ENCODE data around the gene ART5.

- TF ChIP-seq, protein P1, sequence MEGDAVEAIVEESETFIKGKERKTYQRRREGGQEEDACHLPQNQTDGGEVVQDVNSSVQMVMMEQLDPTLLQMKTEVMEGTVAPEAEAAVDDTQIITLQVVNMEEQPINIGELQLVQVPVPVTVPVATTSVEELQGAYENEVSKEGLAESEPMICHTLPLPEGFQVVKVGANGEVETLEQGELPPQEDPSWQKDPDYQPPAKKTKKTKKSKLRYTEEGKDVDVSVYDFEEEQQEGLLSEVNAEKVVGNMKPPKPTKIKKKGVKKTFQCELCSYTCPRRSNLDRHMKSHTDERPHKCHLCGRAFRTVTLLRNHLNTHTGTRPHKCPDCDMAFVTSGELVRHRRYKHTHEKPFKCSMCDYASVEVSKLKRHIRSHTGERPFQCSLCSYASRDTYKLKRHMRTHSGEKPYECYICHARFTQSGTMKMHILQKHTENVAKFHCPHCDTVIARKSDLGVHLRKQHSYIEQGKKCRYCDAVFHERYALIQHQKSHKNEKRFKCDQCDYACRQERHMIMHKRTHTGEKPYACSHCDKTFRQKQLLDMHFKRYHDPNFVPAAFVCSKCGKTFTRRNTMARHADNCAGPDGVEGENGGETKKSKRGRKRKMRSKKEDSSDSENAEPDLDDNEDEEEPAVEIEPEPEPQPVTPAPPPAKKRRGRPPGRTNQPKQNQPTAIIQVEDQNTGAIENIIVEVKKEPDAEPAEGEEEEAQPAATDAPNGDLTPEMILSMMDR (IDR thresholded peaks at IDR 0.05): no peak
- TF ChIP-seq POLR2A (IDR thresholded peaks at IDR 0.05): no peak
Measured at GRCh38 chr11:3666023-3666530, 24.3 kb upstream of the ART5 start.
